ENCODE data around the gene ATP9B. TPM values are rescaled to one million over a fixed set of nuclear protein-coding genes. Genes with fewer than 3 reads are reported as not detected.

Gene ATP9B
- total RNA-seq, 3 donors from 2014 or later (not counting 1 experiment from before 2014, with no cell fraction given), result 66.0 to 78.9 (median 68.0) TPM

DNA sequence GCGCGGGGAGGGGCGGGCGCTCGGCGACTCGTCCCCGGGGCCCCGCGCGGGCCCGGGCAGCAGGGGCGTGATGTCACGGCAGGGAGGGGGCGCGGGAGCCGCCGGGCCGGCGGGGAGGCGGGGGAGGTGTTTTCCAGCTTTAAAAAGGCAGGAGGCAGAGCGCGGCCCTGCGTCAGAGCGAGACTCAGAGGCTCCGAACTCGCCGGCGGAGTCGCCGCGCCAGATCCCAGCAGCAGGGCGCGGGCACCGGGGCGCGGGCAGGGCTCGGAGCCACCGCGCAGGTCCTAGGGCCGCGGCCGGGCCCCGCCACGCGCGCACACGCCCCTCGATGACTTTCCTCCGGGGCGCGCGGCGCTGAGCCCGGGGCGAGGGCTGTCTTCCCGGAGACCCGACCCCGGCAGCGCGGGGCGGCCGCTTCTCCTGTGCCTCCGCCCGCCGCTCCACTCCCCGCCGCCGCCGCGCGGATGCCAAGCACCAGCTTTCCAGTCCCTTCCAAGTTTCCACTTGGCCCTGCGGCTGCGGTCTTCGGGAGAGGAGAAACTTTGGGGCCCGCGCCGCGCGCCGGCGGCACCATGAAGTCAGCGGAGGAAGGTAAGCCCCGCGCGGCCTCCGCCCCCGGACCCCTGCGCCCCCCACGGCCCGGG is 326.7 kb downstream of the ATP9B start, which contains the start of gene NFATC1:
Gene NFATC1 (plus strand): TSS at position 170 of the 644 bp plus-strand sequence. CDS start 295 bp downstream, at position 465.
- Histone ChIP-seq H3K36me3 (ENCODE audit: control insufficient read depth, insufficient read depth, low read length) (no peaks in the 10 kb centered on the region), H3K4me1 (ENCODE audit: control insufficient read depth, insufficient read depth, low read length) (peaks cover 52% of the 10 kb centered on the region), H3K4me3 (ENCODE audit: low read length) (peak within 1 kb of the TSS; percentile 11), H3K27ac (ENCODE audit: low read length) (no peak within 1 kb of the TSS), H3K9me3 (ENCODE audit: control insufficient read depth, insufficient read depth, low read length) (no peaks in the 10 kb centered on the region), H3K27me3 (ENCODE audit: control insufficient read depth, insufficient read depth, low read length) (peaks cover 28% of the 10 kb centered on the region)
- TF ChIP-seq, protein P1, sequence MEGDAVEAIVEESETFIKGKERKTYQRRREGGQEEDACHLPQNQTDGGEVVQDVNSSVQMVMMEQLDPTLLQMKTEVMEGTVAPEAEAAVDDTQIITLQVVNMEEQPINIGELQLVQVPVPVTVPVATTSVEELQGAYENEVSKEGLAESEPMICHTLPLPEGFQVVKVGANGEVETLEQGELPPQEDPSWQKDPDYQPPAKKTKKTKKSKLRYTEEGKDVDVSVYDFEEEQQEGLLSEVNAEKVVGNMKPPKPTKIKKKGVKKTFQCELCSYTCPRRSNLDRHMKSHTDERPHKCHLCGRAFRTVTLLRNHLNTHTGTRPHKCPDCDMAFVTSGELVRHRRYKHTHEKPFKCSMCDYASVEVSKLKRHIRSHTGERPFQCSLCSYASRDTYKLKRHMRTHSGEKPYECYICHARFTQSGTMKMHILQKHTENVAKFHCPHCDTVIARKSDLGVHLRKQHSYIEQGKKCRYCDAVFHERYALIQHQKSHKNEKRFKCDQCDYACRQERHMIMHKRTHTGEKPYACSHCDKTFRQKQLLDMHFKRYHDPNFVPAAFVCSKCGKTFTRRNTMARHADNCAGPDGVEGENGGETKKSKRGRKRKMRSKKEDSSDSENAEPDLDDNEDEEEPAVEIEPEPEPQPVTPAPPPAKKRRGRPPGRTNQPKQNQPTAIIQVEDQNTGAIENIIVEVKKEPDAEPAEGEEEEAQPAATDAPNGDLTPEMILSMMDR (IDR thresholded peaks at IDR 0.05), result no peak
- peak within 1 kb of the TSS; percentile 31 to 75 for H3K27ac Mint-ChIP-seq
- DNase-seq, result peak; percentile 59 to 88
- H3K36me3 Mint-ChIP-seq, result no peaks in the 10 kb centered on the region
- H3K4me3 Mint-ChIP-seq, result peak within 1 kb of the TSS; percentile 81
- under 1% methylated on average over 91 of the region's 91 CpGs for WGBS (ENCODE audit: insufficient coverage)
- H3K9me3 Mint-ChIP-seq, result no peaks in the 10 kb centered on the region
- peaks cover 20 to 27% of the 10 kb centered on the region in 2 donors for H3K27me3 Mint-ChIP-seq (ENCODE audit: low read depth in 2 of 2)
- peak; percentile 39 to 53 (median 47) for ATAC-seq
- peaks cover 15 to 29% of the 10 kb centered on the region in 2 donors for H3K4me1 Mint-ChIP-seq
- intact Hi-C loops (cut with micrococcal nuclease), result no loop called here

DNA sequence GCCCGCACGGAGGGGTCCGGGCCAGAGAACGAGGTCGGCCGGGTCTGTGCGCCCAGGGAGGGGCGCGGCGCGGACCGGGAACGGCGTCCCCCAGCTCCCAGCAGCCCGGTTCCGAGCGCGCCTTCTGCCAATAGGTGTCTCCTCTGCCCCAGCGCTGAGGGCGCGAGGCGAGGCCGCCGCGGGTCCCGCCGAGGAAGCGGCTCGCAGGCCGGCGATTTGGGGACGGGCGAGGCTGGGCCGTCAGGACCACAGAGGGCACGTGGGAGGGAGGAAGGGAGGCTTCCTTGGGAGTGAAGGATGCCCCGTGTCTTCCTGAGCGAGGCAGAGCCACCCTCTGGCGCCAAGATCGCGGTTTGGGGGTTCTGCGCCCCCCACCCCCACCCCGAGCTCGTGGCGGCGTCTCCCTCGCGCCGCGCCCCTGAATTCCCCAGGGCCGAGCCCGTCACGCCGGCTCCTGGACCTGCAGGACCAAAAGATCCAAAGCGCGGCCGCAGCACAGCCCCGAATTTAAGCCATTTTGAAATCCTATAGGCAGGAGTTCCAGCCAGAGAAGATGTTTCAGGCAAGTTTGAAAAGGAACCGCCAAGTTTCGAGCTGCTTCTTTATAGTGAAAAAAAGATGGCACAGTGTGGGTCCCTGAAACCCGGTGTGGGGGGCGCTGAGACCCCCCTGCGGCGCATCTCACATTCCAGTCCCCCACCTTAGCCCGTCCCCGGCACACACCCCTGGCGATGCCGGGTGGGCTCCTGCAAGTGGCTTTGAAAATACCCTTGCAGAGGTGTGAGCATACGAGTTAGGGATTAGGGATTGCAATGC is 327.4 kb downstream of the ATP9B start:
- Mint-ChIP-seq H3K27me3 (ENCODE audit: low read depth in 2 of 2) (peaks cover 16 to 22% of the 10 kb centered on the region in 2 donors), H3K36me3 (no peaks in the 10 kb centered on the region), H3K4me3 (peak overlapping the region; percentile 53), H3K9me3 (no peaks in the 10 kb centered on the region), H3K4me1 (peaks cover 22 to 37% of the 10 kb centered on the region in 2 donors), H3K27ac (peak overlapping the region in 1 of 2 donors; percentile 73)
- intact Hi-C loops (cut with micrococcal nuclease), result no loop called here
- Histone ChIP-seq H3K4me3 (ENCODE audit: low read length) (no peak overlapping the region), H3K27me3 (ENCODE audit: control insufficient read depth, insufficient read depth, low read length) (peaks cover 23% of the 10 kb centered on the region), H3K36me3 (ENCODE audit: control insufficient read depth, insufficient read depth, low read length) (no peaks in the 10 kb centered on the region), H3K9me3 (ENCODE audit: control insufficient read depth, insufficient read depth, low read length) (no peaks in the 10 kb centered on the region), H3K4me1 (ENCODE audit: control insufficient read depth, insufficient read depth, low read length) (peaks cover 60% of the 10 kb centered on the region), H3K27ac (ENCODE audit: low read length) (no peak overlapping the region)
- 15% methylated on average over 68 of the region's 68 CpGs for WGBS (ENCODE audit: insufficient coverage)
- DNase-seq, result peak in 1 of 2 donors; percentile 67
- no peak for ATAC-seq
- TF ChIP-seq, protein P1 (IDR thresholded peaks at IDR 0.05), result no peak

DNA sequence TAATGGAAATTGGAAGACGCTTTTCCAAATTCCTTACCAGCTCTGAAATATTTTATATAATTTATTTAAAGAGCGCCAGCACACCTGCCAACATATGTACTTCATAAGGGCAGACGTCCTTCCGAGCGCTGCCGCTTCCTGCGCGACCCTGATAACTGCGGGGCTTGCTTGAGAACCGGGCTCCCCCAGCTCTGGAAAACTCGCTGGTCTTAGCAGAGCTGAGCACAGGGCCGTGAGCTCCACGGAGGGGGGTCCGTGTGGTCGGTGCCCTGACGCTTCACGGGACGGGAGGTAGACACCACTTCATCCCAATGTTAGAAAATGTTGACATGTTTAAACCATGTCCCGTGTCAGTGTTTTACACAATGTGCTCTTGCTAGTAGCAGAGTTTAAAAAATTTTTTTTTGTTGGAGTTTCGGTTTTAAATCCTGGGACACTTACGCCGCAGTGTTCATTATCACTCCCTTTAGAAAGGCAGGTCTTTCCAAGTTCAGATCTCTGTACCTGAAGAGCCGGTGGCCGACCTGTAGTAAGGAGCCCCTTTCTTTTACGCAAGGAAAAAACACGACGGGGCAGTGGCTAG is 328.1 kb downstream of the ATP9B start:
- intact Hi-C loops (cut with micrococcal nuclease), result no loop called here
- Mint-ChIP-seq H3K36me3 (no peaks in the 10 kb centered on the region), H3K9me3 (no peaks in the 10 kb centered on the region), H3K27ac (no peak overlapping the region), H3K4me3 (peak overlapping the region; percentile 88), H3K4me1 (peaks cover 22 to 44% of the 10 kb centered on the region in 2 donors), H3K27me3 (ENCODE audit: low read depth in 2 of 2) (peaks cover 10 to 16% of the 10 kb centered on the region in 2 donors)
- TF ChIP-seq, protein P1 (IDR thresholded peaks at IDR 0.05), result no peak
- no peak overlapping the region for H3K27ac ChIP-seq (ENCODE audit: low read length)
- H3K27me3 ChIP-seq (ENCODE audit: control insufficient read depth, insufficient read depth, low read length), result peaks cover 23% of the 10 kb centered on the region
- no peak overlapping the region for H3K4me3 ChIP-seq (ENCODE audit: low read length)
- peaks cover 67% of the 10 kb centered on the region for H3K4me1 ChIP-seq (ENCODE audit: control insufficient read depth, insufficient read depth, low read length)
- DNase-seq (no peak), ATAC-seq (no peak)
- peaks cover 2% of the 10 kb centered on the region for H3K36me3 ChIP-seq (ENCODE audit: control insufficient read depth, insufficient read depth, low read length)
- H3K9me3 ChIP-seq (ENCODE audit: control insufficient read depth, insufficient read depth, low read length), result no peaks in the 10 kb centered on the region
- 92% methylated on average over 27 of the region's 27 CpGs for WGBS (ENCODE audit: insufficient coverage)

All from natural killer cell (primary cell).